ENCODE data around the gene CARD19.

DNA sequence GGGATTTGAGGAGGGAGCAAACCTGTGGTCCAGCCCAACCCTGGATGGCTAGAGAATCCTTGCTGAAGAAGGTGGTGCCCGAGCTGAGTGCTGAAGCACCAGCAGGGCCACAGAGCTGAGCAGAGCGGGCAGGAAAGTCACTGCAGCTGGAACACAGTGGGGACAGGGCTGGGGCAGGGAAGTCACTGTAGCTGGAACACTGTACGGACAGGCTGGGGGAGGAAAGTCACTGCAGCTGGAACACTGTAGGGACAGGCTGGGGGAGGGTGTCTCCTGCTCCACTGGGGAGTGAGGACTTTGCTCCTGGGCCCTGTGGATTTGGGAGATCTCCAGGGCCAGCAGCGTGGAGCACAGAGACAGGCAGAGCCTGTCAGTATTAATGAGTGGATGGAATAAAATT is 46.5 kb upstream of the CARD19 start:
- no peak for TF ChIP-seq CTCF (IDR thresholded peaks at IDR 0.05)
- no peak for TF ChIP-seq POLR2A (IDR thresholded peaks at IDR 0.05)
- TF ChIP-seq POLR2AphosphoS5 (IDR thresholded peaks at IDR 0.05; ENCODE audit: insufficient read depth in 1 of 2, low read depth in 1 of 2), result no peak
